OCI-LY1 (cell line): ENCODE data around the gene RAB19.

Experiments
- EZH2 ChIP-seq: fragments of 200-600 bp; sonication (generic), shearing (Covaris generic); IDR thresholded peaks from 2 replicates; pipeline ENCODE4 v1.8.0; 2017; ENCODE audit warnings: borderline replicate concordance, mixed run types, mild to moderate bottlenecking, antibody characterized with exemption, low read length, moderate library complexity, mixed read lengths
- TF ChIP-seq, protein P1 (sequence below): fragments of 200-600 bp; sonication (generic), shearing (Covaris generic); IDR thresholded peaks from 2 replicates; pipeline ENCODE4 v1.5.1; 2017; ENCODE audit warnings: mild to moderate bottlenecking, antibody characterized with exemption, low read length, moderate library complexity, mixed read lengths

- no peak for TF ChIP-seq EZH2
- TF ChIP-seq, protein P1, sequence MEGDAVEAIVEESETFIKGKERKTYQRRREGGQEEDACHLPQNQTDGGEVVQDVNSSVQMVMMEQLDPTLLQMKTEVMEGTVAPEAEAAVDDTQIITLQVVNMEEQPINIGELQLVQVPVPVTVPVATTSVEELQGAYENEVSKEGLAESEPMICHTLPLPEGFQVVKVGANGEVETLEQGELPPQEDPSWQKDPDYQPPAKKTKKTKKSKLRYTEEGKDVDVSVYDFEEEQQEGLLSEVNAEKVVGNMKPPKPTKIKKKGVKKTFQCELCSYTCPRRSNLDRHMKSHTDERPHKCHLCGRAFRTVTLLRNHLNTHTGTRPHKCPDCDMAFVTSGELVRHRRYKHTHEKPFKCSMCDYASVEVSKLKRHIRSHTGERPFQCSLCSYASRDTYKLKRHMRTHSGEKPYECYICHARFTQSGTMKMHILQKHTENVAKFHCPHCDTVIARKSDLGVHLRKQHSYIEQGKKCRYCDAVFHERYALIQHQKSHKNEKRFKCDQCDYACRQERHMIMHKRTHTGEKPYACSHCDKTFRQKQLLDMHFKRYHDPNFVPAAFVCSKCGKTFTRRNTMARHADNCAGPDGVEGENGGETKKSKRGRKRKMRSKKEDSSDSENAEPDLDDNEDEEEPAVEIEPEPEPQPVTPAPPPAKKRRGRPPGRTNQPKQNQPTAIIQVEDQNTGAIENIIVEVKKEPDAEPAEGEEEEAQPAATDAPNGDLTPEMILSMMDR: peak; percentile 81
Measured at GRCh38 chr7:140475747-140476333, 72.0 kb downstream of the RAB19 start.
